Endothelial cell of umbilical vein (primary cell): ENCODE results near the gene CPSF7. TPM values are rescaled to one million over a fixed set of nuclear protein-coding genes. Genes with fewer than 3 reads are reported as not detected.

Experiments used
- BruUV-seq: library from RNA; stranded (reverse); fragments of 400-500 nt; replicated peaks from 2 replicates; lab custom pipeline; 2021; lab: Mats Ljungman, UMichigan
- CTCF ChIA-PET: fragments of 300-600, 350-600 bp; sonication (Branson Sonifier 250); formaldehyde crosslinking; loops from one replicate; lab custom pipeline; 2021; ENCODE audit warnings: antibody characterized with exemption, inconsistent platforms; lab: Charles Lee
- POLR2A ChIA-PET: fragments of 300-600, 350-600 bp; sonication (Branson Sonifier 250); formaldehyde crosslinking; loops from one replicate; lab custom pipeline; 2021; ENCODE audit warnings: antibody characterized with exemption, inconsistent platforms; lab: Charles Lee
- DNase-seq: peaks from one replicate; pipeline ENCODE4 v3.0.0-alpha.2; 2011; ENCODE audit warnings: low read depth, low spot score
- FAIRE-seq: peaks from 2 replicates; lab custom pipeline; 2011; peaks lifted over from hg19 to GRCh38; lab: Jason Lieb, UNC
- H2AFZ ChIP-seq: 2 replicates; pipeline ENCODE4 v1.6.0; 2012; ENCODE audit warnings: low read depth, low read length, control low read depth, inconsistent platforms
- H3K27ac ChIP-seq: 2 replicates; pipeline ENCODE4 v1.5.1; 2011; ENCODE audit warnings: low read depth, mild to moderate bottlenecking, control low read depth, low read length, moderate library complexity; ENCODE audit not compliant: insufficient read depth
- H3K27me3 ChIP-seq, 2 experiments: 2 replicates each; pipeline versions ENCODE4 v1.6.0 to v1.6.1; 2011; ENCODE audit warnings: low read length in 2 of 2, mixed read lengths in 1 of 2; ENCODE audit not compliant: control insufficient read depth in 2 of 2, insufficient read depth in 2 of 2
- H3K36me3 ChIP-seq, 2 experiments: 2 replicates in 1 of 2; 3 replicates in 1 of 2; pipeline ENCODE4 v1.5.1; 2011; ENCODE audit warnings: low read length in 2 of 2, mild to moderate bottlenecking in 1 of 2, moderate library complexity in 1 of 2; ENCODE audit not compliant: control insufficient read depth in 2 of 2, insufficient read depth in 2 of 2; ENCODE audit errors: extremely low read depth in 1 of 2
- H3K4me1 ChIP-seq: 3 replicates; pipeline ENCODE4 v1.5.1; 2011; ENCODE audit warnings: mild to moderate bottlenecking, low read length; ENCODE audit not compliant: control insufficient read depth, insufficient read depth; ENCODE audit errors: extremely low read depth
- H3K4me2 ChIP-seq: 2 replicates; pipeline ENCODE4 v1.6.1; 2011; ENCODE audit warnings: low read length, control low read depth, mixed read lengths; ENCODE audit not compliant: insufficient read depth
- H3K4me3 ChIP-seq, 3 experiments: fragments of 200-600 bp in 1 of 3; sonication (generic), shearing (Covaris generic) in 1 of 3; replicated peaks in 1 of 3; 2 replicates each; pipeline ENCODE4 v1.5.1; 2011 to 2016; ENCODE audit warnings: control low read depth in 3 of 3, low read length in 3 of 3, mild to moderate bottlenecking in 2 of 3, inconsistent platforms in 1 of 3, low read depth in 1 of 3, moderate library complexity in 1 of 3; ENCODE audit not compliant: insufficient read depth in 1 of 3
- H3K79me2 ChIP-seq: 2 replicates; pipeline ENCODE4 v1.6.0; 2012; ENCODE audit warnings: low read length, inconsistent platforms; ENCODE audit not compliant: control insufficient read depth, insufficient read depth
- H3K9ac ChIP-seq: replicated peaks from 2 replicates; pipeline ENCODE3; 2011; ENCODE audit warnings: low read length, control low read depth; ENCODE audit not compliant: insufficient read depth; ENCODE audit errors: extremely low read depth
- H3K9me1 ChIP-seq: replicated peaks from 3 replicates; pipeline ENCODE4 v1.6.0; 2011; ENCODE audit warnings: mild to moderate bottlenecking, low read length; ENCODE audit not compliant: control insufficient read depth, insufficient read depth; ENCODE audit errors: extremely low read depth
- H3K9me3 ChIP-seq: replicated peaks from 2 replicates; pipeline ENCODE4 v1.5.1; 2012; ENCODE audit warnings: low read length, inconsistent platforms; ENCODE audit not compliant: control insufficient read depth, insufficient read depth
- H4K20me1 ChIP-seq: replicated peaks from 2 replicates; pipeline ENCODE3; 2011; ENCODE audit warnings: mild to moderate bottlenecking, low read length; ENCODE audit not compliant: control insufficient read depth, insufficient read depth; ENCODE audit errors: extremely low read depth
- CTCF ChIP-seq, 2 donors: IDR thresholded peaks; 1 replicate in 1 of 2; 2 replicates in 1 of 2; pipeline ENCODE4 v1.5.1; 2011; ENCODE audit warnings: low read length in 2 of 2, mild to moderate bottlenecking in 2 of 2, moderate library complexity in 2 of 2, control low read depth in 1 of 2, inconsistent platforms in 1 of 2, low read depth in 1 of 2; ENCODE audit not compliant: insufficient read depth in 1 of 2; ENCODE audit errors: extremely low read depth in 1 of 2
- GATA2 ChIP-seq: IDR thresholded peaks from 2 replicates; pipeline ENCODE4 v1.7.0; 2011; ENCODE audit warnings: low read depth, mild to moderate bottlenecking, moderate library complexity, mixed read lengths, low read length; ENCODE audit not compliant: insufficient read length, insufficient read depth
- JUN ChIP-seq: IDR thresholded peaks from 2 replicates; pipeline ENCODE4 v1.6.1; 2011; ENCODE audit warnings: borderline replicate concordance, low read depth; ENCODE audit not compliant: insufficient read length, insufficient read depth
- MYC ChIP-seq: IDR thresholded peaks from one replicate; pipeline ENCODE4 v1.6.1; 2011; ENCODE audit warnings: mild to moderate bottlenecking, low read depth, low read length
- POLR2A ChIP-seq: IDR thresholded peaks from 2 replicates; pipeline ENCODE4 v1.6.1; 2012; ENCODE audit warnings: low read depth, mild to moderate bottlenecking, control low read depth, low read length
- POLR2AphosphoS5 ChIP-seq: IDR thresholded peaks from 2 replicates; pipeline ENCODE4 v1.6.1; 2012; ENCODE audit warnings: low read depth, mild to moderate bottlenecking, control low read depth, low read length, moderate library complexity; ENCODE audit not compliant: insufficient read depth
- dilution Hi-C: fragments of 300-500 bp; cut with MboI; formaldehyde crosslinking; loops from one replicate; pipeline ENCODE4 v1.15.0; 2019; ENCODE audit warnings: low sequenced_read_pairs; ENCODE audit not compliant: extremely low pct_ligation_motif_present
- intact Hi-C: fragments of 100-400 bp; cut with micrococcal nuclease; formaldehyde crosslinking; loops from one replicate; pipeline ENCODE4 v1.10.0; 2022
- polyA plus RNA-seq, 4 experiments: library from polyadenylated mRNA; depleted of rRNA in 3 of 4; stranded (reverse) in 3 of 4; unstranded in 1 of 4; fragments of >200 nt; gene quantifications; 2 replicates each; pipeline versions ENCODE4 v1.2.1 to v1.2.3, GENCODE V29; 2011 to 2012; ENCODE audit warnings: missing spikeins in 1 of 4
- total RNA-seq: library from RNA; stranded (reverse); gene quantifications from 2 replicates; pipeline ENCODE4 v1.2.3, GENCODE V29; 2021

The CPSF7 gene
- total and polyA plus RNA-seq, 2 donors (not counting 3 experiments of a cell fraction or from before 2014, with no cell fraction given), result 77.0 to 88.4 TPM

GRCh38 chr11:61369372-61370348, 60.1 kb downstream of the CPSF7 start:
- H3K4me1 ChIP-seq, result peaks cover 4% of the 10 kb centered on the region
- CTCF ChIA-PET, result interaction anchor here (1.0 to 10.8 kb wide), 3 partner anchors 11 to 34 kb away, joined by 4 to 89 read pairs (median 12); no protein-coding TSS in a partner anchor
- no peak overlapping the region for H3K9ac ChIP-seq

More at GRCh38 chr11:61369372-61370348, 60.1 kb downstream of the CPSF7 start:
- no TSS peak for BruUV-seq
- no peak overlapping the region for H3K4me2 ChIP-seq
- H3K27ac ChIP-seq, result no peak overlapping the region
- no peak for TF ChIP-seq MYC
- TF ChIP-seq JUN, result no peak
- TF ChIP-seq GATA2, result no peak
- TF ChIP-seq POLR2A, result no peak
- TF ChIP-seq POLR2AphosphoS5, result peak; percentile 14
- no peak for TF ChIP-seq CTCF (IDR thresholded peaks at IDR 0.05; ENCODE audit: extremely low read depth in 1 of 2, insufficient read depth in 1 of 2, low read depth in 1 of 2, low read length in 2 of 2)
- no peaks in the 10 kb centered on the region for H3K79me2 ChIP-seq
- FAIRE-seq, result no peak
- H3K9me3 ChIP-seq, result no peaks in the 10 kb centered on the region
- no peak overlapping the region for H2AFZ ChIP-seq
- DNase-seq, result no peak
- intact Hi-C loops (no loop called here), dilution Hi-C loops (no loop called here)
- H3K4me3 ChIP-seq, result no peak overlapping the region
- H4K20me1 ChIP-seq, result no peaks in the 10 kb centered on the region
- H3K27me3 ChIP-seq, result no peaks in the 10 kb centered on the region
- no peaks in the 10 kb centered on the region for H3K9me1 ChIP-seq
- POLR2A ChIA-PET, result no interaction called here
- peaks cover 20 to 25% of the 10 kb centered on the region in 2 experiments for H3K36me3 ChIP-seq
